Astrocyte of the spinal cord (primary cell): ENCODE measurements around the gene RPGRIP1.

Source experiments
- DNase-seq: peaks from one replicate; pipeline ENCODE4 v3.0.0; 2011; ENCODE audit warnings: low read depth, low spot score
- H3K4me3 ChIP-seq: 2 replicates; pipeline ENCODE4 v1.5.1; 2011; ENCODE audit warnings: low read depth, mild to moderate bottlenecking, low read length, moderate library complexity
- CTCF ChIP-seq: IDR thresholded peaks from 2 replicates; pipeline ENCODE4 v1.5.1; 2012; ENCODE audit warnings: low read depth, mild to moderate bottlenecking, low read length, inconsistent platforms
- in situ Hi-C: cut with HindIII; loops from 2 replicates; pipeline ENCODE4 v1.10.0; 2017; ENCODE audit warnings: low sequenced_read_pairs

RPGRIP1 gene

GRCh38 chr14:21238823-21239518 is 40.9 kb upstream of the RPGRIP1 start:
- no peak for DNase-seq
- in situ Hi-C loops: no loop called here
- H3K4me3 ChIP-seq: no peak overlapping the region
- TF ChIP-seq CTCF: no peak

- no peak for DNase-seq
- no peak for TF ChIP-seq CTCF
- no peak overlapping the region for H3K4me3 ChIP-seq
- in situ Hi-C loops: no loop called here
Measured at GRCh38 chr14:21240417-21240816, 39.5 kb upstream of the RPGRIP1 start.

GRCh38 chr14:21241218-21241819 is 38.6 kb upstream of the RPGRIP1 start:
- no peak overlapping the region for H3K4me3 ChIP-seq
- TF ChIP-seq CTCF: peak; percentile 26
- DNase-seq: peak; percentile 32
- in situ Hi-C loops: no loop called here

GRCh38 chr14:21244544-21244943 is 35.3 kb upstream of the RPGRIP1 start:
- TF ChIP-seq CTCF: no peak
- DNase-seq: no peak
- H3K4me3 ChIP-seq: no peak overlapping the region
- in situ Hi-C loops: no loop called here

GRCh38 chr14:21245813-21246212 is 34.1 kb upstream of the RPGRIP1 start:
- in situ Hi-C loops: no loop called here

GRCh38 chr14:21248338-21248737 is 31.5 kb upstream of the RPGRIP1 start:
- DNase-seq: no peak
- in situ Hi-C loops: no loop called here
- no peak for TF ChIP-seq CTCF
- no peak overlapping the region for H3K4me3 ChIP-seq

More at GRCh38 chr14:21245813-21246212, 34.1 kb upstream of the RPGRIP1 start:
- no peak for DNase-seq
- H3K4me3 ChIP-seq: no peak overlapping the region
- TF ChIP-seq CTCF: no peak
